ENCODE results near the gene ZNF358.

DNA sequence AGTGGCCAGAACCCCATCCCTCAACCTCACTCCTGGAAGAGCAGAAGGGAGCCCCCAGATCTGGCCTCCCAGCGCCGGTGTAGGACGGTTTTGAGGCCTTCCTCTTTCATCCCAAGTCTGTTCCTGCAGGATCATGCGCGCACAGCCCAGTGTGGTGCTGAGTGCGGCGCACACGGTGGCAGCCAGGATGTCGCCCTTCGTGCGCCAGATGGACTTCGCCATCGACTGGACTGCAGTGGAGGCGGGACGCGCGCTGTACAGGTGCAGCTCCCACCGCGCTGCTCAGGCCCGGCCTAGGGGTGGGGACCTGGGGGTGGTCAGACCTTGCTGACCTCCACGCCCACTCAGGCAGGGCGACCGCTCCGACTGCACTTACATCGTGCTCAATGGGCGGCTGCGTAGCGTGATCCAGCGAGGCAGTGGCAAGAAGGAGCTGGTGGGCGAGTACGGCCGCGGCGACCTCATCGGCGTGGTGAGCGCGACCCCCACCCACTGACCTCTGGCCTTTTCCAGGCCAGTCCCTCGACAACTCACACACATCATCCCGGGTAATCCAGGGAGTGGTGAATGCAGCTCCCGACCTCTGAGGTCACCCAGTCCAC, 34.4 kb downstream of the ZNF358 start:
- TF ChIP-seq, protein P1, sequence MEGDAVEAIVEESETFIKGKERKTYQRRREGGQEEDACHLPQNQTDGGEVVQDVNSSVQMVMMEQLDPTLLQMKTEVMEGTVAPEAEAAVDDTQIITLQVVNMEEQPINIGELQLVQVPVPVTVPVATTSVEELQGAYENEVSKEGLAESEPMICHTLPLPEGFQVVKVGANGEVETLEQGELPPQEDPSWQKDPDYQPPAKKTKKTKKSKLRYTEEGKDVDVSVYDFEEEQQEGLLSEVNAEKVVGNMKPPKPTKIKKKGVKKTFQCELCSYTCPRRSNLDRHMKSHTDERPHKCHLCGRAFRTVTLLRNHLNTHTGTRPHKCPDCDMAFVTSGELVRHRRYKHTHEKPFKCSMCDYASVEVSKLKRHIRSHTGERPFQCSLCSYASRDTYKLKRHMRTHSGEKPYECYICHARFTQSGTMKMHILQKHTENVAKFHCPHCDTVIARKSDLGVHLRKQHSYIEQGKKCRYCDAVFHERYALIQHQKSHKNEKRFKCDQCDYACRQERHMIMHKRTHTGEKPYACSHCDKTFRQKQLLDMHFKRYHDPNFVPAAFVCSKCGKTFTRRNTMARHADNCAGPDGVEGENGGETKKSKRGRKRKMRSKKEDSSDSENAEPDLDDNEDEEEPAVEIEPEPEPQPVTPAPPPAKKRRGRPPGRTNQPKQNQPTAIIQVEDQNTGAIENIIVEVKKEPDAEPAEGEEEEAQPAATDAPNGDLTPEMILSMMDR (conservative IDR thresholded peaks at IDR 0.05 in 1 of 2, IDR thresholded peaks at IDR 0.05 in 1 of 2; ENCODE audit: low read depth in 1 of 2, low read length in 2 of 2) = no peak
- TF ChIP-seq EZH2 (IDR thresholded peaks at IDR 0.05; ENCODE audit: low read length, missing control alignments) = no peak

Data from fibroblast of lung (primary cell).